WTC11 (cell line): ENCODE data around the gene TP53BP2. TPM values are rescaled to one million over a fixed set of nuclear protein-coding genes. Genes with fewer than 3 reads are reported as not detected.
"Not testable (repeated sequence)": the region's sequence is repeated elsewhere in the genome, so short reads cannot be mapped to it uniquely, and the experiment has no call there.

Source experiments
- ATAC-seq: fragments of 200-7000 bp; cut with Tn5 transposase; 2 replicates; pipeline ENCODE4 v1.10.0; 2021; ENCODE audit warnings: mild to moderate bottlenecking, moderate library complexity
- CTCF ChIA-PET: fragments of 300-600 bp; sonication (Branson Sonifier 250); formaldehyde crosslinking; loops from one replicate; lab custom pipeline; 2021; ENCODE audit warnings: antibody characterized with exemption; lab: Charles Lee
- POLR2A ChIA-PET: fragments of 350-600 bp; sonication (Branson Sonifier 250); formaldehyde crosslinking; loops from one replicate; lab custom pipeline; 2021; ENCODE audit warnings: antibody characterized with exemption; lab: Charles Lee
- DNase-seq: peaks from one replicate; pipeline ENCODE4 v3.0.0; 2021; ENCODE audit warnings: low spot score
- H3K27ac Mint-ChIP-seq: 2 replicates; pipeline ENCODE4 v1.8.0; 2021; ENCODE audit warnings: mixed read lengths
- H3K27me3 Mint-ChIP-seq: 2 replicates; pipeline ENCODE4 v1.8.0; 2021; ENCODE audit warnings: low read depth, mild to moderate bottlenecking, moderate library complexity, mixed read lengths
- H3K36me3 Mint-ChIP-seq: 2 replicates; pipeline ENCODE4 v1.8.0; 2021; ENCODE audit warnings: mixed read lengths
- H3K4me1 Mint-ChIP-seq: 2 replicates; pipeline ENCODE4 v1.8.0; 2022; ENCODE audit warnings: mixed read lengths
- H3K4me3 Mint-ChIP-seq: 2 replicates; pipeline ENCODE4 v1.8.0; 2021; ENCODE audit warnings: mild to moderate bottlenecking, moderate library complexity, mixed read lengths
- H3K9me3 Mint-ChIP-seq: 2 replicates; pipeline ENCODE4 v1.8.0; 2021; ENCODE audit warnings: mixed read lengths
- ELF4 ChIP-seq: sonication (generic); formaldehyde crosslinking; IDR thresholded peaks from 2 replicates; pipeline ENCODE4 v1.8.1; 2022; ENCODE audit warnings: low read depth, mild to moderate bottlenecking, moderate library complexity, missing genetic modification reagents
- ESRRA ChIP-seq: sonication (generic); formaldehyde crosslinking; IDR thresholded peaks from 2 replicates; pipeline ENCODE4 v1.8.1; 2022; ENCODE audit warnings: mild to moderate bottlenecking, missing genetic modification reagents, borderline replicate concordance
- GTF2I ChIP-seq: fragments of 250-450 bp; sonication (Bioruptor Pico); conservative IDR thresholded peaks from 2 replicates; pipeline ENCODE4 v1.4.0; 2021; ENCODE audit warnings: mild to moderate bottlenecking
- KAT7 ChIP-seq: sonication (generic); formaldehyde crosslinking; IDR thresholded peaks from 2 replicates; pipeline ENCODE4 v1.8.1; 2023; ENCODE audit warnings: missing genetic modification reagents, mild to moderate bottlenecking, borderline replicate concordance
- TCF7 ChIP-seq: sonication (generic); formaldehyde crosslinking; IDR thresholded peaks from 2 replicates; pipeline ENCODE4 v1.8.0; 2022; ENCODE audit warnings: mild to moderate bottlenecking, low read depth, missing genetic modification reagents, moderate library complexity
- TEAD1 ChIP-seq: sonication (generic); formaldehyde crosslinking; IDR thresholded peaks from 2 replicates; pipeline ENCODE4 v1.8.0; 2022; ENCODE audit warnings: mild to moderate bottlenecking, missing genetic modification reagents
- TEAD4 ChIP-seq: sonication (generic); formaldehyde crosslinking; IDR thresholded peaks from 2 replicates; pipeline ENCODE4 v1.8.0; 2022; ENCODE audit warnings: mild to moderate bottlenecking, missing genetic modification reagents
- ZNF219 ChIP-seq: sonication (generic); formaldehyde crosslinking; IDR thresholded peaks from 2 replicates; pipeline ENCODE4 v1.8.0; 2023; ENCODE audit warnings: missing genetic modification reagents, mild to moderate bottlenecking, borderline replicate concordance
- ZNF263 ChIP-seq: sonication (generic); formaldehyde crosslinking; IDR thresholded peaks from 2 replicates; pipeline ENCODE4 v1.8.1; 2022; ENCODE audit warnings: low read depth, mild to moderate bottlenecking, moderate library complexity, missing genetic modification reagents
- ZNF416 ChIP-seq: fragments of 250-450 bp; sonication (Bioruptor Pico); IDR thresholded peaks from 2 replicates; pipeline ENCODE4 v1.9.0; 2021; ENCODE audit warnings: mild to moderate bottlenecking, inconsistent platforms
- total RNA-seq: library from RNA; stranded (reverse); gene quantifications from 3 replicates; pipeline ENCODE4 v1.2.3, GENCODE V29; 2021
- TF ChIP-seq, protein P1 (sequence below): sonication (generic); formaldehyde crosslinking; IDR thresholded peaks from 2 replicates; pipeline ENCODE4 v1.8.0; 2023; ENCODE audit warnings: missing genetic modification reagents, mild to moderate bottlenecking, borderline replicate concordance
- TF ChIP-seq, protein P2 (sequence below): fragments of 200-600 bp; IDR thresholded peaks from 2 replicates; pipeline ENCODE4 v1.8.0; 2022; ENCODE audit warnings: antibody characterized with exemption
- TF ChIP-seq, protein P3 (sequence below): sonication (generic); formaldehyde crosslinking; IDR thresholded peaks from 2 replicates; pipeline ENCODE4 v1.8.1; 2022; ENCODE audit warnings: low read depth, missing genetic modification reagents, borderline replicate concordance
- TF ChIP-seq, protein P4 (sequence below): sonication (generic); formaldehyde crosslinking; IDR thresholded peaks from 2 replicates; pipeline ENCODE4 v1.8.0; 2022; ENCODE audit warnings: mild to moderate bottlenecking, missing genetic modification reagents
- TF ChIP-seq, protein P5 (sequence below): sonication (generic); formaldehyde crosslinking; IDR thresholded peaks from 2 replicates; pipeline ENCODE4 v1.8.0; 2023; ENCODE audit warnings: mild to moderate bottlenecking, missing genetic modification reagents
- TF ChIP-seq, protein P6 (sequence below): sonication (generic); formaldehyde crosslinking; IDR thresholded peaks from 2 replicates; pipeline ENCODE4 v1.8.1; 2022; ENCODE audit warnings: missing genetic modification reagents, borderline replicate concordance

Gene TP53BP2
- total RNA-seq, 1 experiment from 2014 or later = 42.7 TPM

DNA sequence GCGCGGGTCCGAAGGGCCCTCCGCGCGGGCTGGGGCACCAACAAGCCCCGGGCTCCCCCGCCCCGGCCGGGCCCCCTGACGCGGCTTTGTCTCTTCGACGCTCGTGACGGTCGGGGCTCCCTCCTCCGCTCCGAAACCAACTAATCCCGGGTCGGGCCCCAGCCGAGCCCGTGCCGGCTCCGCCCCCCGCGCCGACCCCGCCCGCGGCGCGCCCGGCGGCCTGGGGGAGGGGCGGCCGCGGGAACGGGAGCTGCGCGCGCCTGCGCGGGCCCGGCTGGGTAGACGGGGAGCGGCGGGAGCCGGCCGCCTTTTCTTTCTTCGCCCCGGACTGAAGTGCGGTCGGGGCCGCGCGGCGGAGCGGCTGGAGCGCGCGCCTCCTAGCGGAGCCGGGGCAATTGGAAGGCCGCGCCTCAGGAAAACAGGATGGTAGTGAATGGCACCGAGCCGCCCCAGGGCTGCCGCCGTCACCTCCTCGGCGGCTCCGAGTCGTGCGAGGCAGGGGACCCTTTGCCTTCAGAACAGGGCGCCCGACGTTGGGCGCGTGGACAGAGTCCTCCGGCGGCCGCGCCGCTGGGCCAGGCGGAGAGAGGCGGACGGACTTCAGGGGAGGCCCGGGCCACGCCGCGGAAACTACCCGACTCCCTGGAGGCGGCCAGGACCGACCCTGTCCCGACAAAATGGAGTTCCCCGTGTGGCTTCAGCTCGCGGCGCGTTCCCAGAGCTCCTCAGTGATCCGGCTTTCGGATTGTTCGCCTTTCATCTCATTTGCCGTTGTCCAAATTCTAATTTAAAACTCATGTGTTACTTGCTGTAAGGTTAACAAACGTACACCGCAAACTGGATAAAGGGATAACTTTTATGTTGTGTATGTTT, at the start of gene TP53BP2 (continued):
- TF ChIP-seq, protein P1, sequence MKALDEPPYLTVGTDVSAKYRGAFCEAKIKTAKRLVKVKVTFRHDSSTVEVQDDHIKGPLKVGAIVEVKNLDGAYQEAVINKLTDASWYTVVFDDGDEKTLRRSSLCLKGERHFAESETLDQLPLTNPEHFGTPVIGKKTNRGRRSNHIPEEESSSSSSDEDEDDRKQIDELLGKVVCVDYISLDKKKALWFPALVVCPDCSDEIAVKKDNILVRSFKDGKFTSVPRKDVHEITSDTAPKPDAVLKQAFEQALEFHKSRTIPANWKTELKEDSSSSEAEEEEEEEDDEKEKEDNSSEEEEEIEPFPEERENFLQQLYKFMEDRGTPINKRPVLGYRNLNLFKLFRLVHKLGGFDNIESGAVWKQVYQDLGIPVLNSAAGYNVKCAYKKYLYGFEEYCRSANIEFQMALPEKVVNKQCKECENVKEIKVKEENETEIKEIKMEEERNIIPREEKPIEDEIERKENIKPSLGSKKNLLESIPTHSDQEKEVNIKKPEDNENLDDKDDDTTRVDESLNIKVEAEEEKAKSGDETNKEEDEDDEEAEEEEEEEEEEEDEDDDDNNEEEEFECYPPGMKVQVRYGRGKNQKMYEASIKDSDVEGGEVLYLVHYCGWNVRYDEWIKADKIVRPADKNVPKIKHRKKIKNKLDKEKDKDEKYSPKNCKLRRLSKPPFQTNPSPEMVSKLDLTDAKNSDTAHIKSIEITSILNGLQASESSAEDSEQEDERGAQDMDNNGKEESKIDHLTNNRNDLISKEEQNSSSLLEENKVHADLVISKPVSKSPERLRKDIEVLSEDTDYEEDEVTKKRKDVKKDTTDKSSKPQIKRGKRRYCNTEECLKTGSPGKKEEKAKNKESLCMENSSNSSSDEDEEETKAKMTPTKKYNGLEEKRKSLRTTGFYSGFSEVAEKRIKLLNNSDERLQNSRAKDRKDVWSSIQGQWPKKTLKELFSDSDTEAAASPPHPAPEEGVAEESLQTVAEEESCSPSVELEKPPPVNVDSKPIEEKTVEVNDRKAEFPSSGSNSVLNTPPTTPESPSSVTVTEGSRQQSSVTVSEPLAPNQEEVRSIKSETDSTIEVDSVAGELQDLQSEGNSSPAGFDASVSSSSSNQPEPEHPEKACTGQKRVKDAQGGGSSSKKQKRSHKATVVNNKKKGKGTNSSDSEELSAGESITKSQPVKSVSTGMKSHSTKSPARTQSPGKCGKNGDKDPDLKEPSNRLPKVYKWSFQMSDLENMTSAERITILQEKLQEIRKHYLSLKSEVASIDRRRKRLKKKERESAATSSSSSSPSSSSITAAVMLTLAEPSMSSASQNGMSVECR = peak; percentile 58; the same call in 1 of the 2 replicates
- TF ChIP-seq KAT7 (CRISPR knock-in tag) = peak; percentile 17; the same call in 1 of the 2 replicates
- TF ChIP-seq TEAD4 = no peak
- TF ChIP-seq, protein P2, sequence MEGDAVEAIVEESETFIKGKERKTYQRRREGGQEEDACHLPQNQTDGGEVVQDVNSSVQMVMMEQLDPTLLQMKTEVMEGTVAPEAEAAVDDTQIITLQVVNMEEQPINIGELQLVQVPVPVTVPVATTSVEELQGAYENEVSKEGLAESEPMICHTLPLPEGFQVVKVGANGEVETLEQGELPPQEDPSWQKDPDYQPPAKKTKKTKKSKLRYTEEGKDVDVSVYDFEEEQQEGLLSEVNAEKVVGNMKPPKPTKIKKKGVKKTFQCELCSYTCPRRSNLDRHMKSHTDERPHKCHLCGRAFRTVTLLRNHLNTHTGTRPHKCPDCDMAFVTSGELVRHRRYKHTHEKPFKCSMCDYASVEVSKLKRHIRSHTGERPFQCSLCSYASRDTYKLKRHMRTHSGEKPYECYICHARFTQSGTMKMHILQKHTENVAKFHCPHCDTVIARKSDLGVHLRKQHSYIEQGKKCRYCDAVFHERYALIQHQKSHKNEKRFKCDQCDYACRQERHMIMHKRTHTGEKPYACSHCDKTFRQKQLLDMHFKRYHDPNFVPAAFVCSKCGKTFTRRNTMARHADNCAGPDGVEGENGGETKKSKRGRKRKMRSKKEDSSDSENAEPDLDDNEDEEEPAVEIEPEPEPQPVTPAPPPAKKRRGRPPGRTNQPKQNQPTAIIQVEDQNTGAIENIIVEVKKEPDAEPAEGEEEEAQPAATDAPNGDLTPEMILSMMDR = no peak
- TF ChIP-seq, protein P3, sequence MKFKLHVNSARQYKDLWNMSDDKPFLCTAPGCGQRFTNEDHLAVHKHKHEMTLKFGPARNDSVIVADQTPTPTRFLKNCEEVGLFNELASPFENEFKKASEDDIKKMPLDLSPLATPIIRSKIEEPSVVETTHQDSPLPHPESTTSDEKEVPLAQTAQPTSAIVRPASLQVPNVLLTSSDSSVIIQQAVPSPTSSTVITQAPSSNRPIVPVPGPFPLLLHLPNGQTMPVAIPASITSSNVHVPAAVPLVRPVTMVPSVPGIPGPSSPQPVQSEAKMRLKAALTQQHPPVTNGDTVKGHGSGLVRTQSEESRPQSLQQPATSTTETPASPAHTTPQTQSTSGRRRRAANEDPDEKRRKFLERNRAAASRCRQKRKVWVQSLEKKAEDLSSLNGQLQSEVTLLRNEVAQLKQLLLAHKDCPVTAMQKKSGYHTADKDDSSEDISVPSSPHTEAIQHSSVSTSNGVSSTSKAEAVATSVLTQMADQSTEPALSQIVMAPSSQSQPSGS = no peak
- TF ChIP-seq TCF7 (CRISPR knock-in tag) = no peak
- TF ChIP-seq, protein P4, sequence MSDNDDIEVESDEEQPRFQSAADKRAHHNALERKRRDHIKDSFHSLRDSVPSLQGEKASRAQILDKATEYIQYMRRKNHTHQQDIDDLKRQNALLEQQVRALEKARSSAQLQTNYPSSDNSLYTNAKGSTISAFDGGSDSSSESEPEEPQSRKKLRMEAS (CRISPR knock-in tag) = peak; percentile 34; the same call in 1 of the 2 replicates
- TF ChIP-seq GTF2I (CRISPR knock-in tag) = no peak
- TF ChIP-seq, protein P5, sequence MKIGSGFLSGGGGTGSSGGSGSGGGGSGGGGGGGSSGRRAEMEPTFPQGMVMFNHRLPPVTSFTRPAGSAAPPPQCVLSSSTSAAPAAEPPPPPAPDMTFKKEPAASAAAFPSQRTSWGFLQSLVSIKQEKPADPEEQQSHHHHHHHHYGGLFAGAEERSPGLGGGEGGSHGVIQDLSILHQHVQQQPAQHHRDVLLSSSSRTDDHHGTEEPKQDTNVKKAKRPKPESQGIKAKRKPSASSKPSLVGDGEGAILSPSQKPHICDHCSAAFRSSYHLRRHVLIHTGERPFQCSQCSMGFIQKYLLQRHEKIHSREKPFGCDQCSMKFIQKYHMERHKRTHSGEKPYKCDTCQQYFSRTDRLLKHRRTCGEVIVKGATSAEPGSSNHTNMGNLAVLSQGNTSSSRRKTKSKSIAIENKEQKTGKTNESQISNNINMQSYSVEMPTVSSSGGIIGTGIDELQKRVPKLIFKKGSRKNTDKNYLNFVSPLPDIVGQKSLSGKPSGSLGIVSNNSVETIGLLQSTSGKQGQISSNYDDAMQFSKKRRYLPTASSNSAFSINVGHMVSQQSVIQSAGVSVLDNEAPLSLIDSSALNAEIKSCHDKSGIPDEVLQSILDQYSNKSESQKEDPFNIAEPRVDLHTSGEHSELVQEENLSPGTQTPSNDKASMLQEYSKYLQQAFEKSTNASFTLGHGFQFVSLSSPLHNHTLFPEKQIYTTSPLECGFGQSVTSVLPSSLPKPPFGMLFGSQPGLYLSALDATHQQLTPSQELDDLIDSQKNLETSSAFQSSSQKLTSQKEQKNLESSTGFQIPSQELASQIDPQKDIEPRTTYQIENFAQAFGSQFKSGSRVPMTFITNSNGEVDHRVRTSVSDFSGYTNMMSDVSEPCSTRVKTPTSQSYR = 0 out of 2 replicates have a peak, but pooled peaks have one; percentile 33
- 0 out of 2 replicates have a peak, but pooled peaks have one; percentile 13 for TF ChIP-seq TEAD1 (CRISPR knock-in tag)
- TF ChIP-seq ZNF219 (CRISPR knock-in tag) = no peak
- TF ChIP-seq, protein P6, sequence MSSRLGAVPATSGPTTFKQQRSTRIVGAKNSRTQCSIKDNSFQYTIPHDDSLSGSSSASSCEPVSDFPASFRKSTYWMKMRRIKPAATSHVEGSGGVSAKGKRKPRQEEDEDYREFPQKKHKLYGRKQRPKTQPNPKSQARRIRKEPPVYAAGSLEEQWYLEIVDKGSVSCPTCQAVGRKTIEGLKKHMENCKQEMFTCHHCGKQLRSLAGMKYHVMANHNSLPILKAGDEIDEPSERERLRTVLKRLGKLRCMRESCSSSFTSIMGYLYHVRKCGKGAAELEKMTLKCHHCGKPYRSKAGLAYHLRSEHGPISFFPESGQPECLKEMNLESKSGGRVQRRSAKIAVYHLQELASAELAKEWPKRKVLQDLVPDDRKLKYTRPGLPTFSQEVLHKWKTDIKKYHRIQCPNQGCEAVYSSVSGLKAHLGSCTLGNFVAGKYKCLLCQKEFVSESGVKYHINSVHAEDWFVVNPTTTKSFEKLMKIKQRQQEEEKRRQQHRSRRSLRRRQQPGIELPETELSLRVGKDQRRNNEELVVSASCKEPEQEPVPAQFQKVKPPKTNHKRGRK (CRISPR knock-in tag) = no peak
- no peak for TF ChIP-seq ESRRA
- peak; percentile 61; the same call in 1 of the 2 replicates for TF ChIP-seq ELF4 (CRISPR knock-in tag)
- 0 out of 2 replicates have a peak, but pooled peaks have one; percentile 32 for TF ChIP-seq ZNF416 (CRISPR knock-in tag)
- TF ChIP-seq ZNF263 = no peak

DNA sequence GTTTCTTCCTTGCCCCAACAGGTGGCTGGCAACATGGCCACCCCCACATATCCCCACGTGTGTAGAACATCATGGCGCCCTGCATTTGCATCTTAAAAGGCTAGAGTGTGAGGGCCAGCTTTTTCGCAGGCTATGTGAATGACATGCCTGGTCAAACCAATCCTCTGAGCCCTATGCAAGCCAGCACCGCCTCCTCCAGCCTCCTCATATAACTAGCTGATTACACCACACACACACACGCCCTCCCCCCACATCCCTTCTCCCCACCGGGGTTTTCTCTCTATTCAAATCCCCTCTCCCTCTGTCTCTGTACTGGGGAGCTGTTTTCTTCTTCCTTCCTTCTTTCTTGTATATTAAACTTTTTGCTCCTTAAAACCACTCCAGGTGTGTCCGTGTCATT, 44.7 kb upstream of the TP53BP2 start:
- DNase-seq, POLR2A ChIA-PET, H3K9me3 Mint-ChIP-seq, H3K27me3 Mint-ChIP-seq, H3K36me3 Mint-ChIP-seq, H3K4me3 Mint-ChIP-seq, H3K27ac Mint-ChIP-seq, ATAC-seq, CTCF ChIA-PET, H3K4me1 Mint-ChIP-seq: not testable (repeated sequence)

DNA sequence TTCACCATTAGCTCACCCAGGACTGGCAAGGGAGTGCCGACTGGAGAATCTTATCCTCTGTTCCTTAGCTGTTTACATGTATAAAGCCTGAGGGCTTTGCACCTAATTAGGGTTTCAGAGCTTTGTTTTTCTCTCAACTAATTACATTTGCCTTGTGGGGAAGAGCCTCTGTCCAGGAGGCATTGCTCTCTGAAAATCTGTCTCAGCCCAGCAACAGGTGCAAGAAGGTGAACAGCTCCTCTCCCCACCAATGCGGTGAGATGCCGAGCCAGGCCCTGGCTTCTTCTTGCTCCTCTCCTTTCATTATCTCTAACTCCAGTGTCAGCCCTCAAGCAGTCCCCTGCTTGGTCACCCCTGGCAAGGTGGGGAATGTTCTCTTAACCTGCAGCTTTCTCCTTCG, 43.6 kb upstream of the TP53BP2 start:
- peak overlapping the region; percentile 42; the same call in 1 of the 2 replicates for H3K27ac Mint-ChIP-seq
- H3K4me3 Mint-ChIP-seq, H3K4me1 Mint-ChIP-seq, DNase-seq, H3K27me3 Mint-ChIP-seq, ATAC-seq, H3K9me3 Mint-ChIP-seq, POLR2A ChIA-PET, CTCF ChIA-PET, H3K36me3 Mint-ChIP-seq: not testable (repeated sequence)
